Measurements from ENCODE around the gene CATSPERB.

CATSPERB gene

DNA sequence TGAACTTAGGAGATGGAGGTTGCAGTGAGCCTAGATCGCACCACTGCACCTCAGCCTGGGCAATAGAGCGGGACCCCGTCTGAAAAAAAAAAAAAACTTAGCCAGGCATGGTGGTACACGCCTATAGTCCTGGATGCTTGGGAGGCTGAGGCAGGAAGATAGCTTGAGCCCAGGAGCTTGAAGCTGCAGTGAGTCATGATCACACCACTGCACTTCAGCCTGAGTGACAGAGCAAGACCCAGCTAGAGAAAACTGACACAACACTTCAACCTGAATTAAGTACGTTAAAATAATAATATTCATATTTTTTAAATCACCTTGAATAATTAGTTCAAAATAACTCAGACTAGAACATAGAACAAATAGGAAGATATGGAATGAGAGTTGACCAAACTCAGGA is 5.7 kb upstream of the CATSPERB start:
- POLR2A ChIA-PET: interaction anchor here (0.5 to 0.7 kb wide), 3 partner anchors 43 to 81 kb away, joined by 3 to 5 read pairs (median 4); no protein-coding TSS in a partner anchor
- TF ChIP-seq CTCF (IDR thresholded peaks at IDR 0.05; ENCODE audit: control extremely low read depth, extremely low read depth, low read depth, missing control alignments): no peak
- no peak for DNase-seq (ENCODE audit: extremely low spot score)
- CTCF ChIA-PET: interaction anchor here (2.1 kb wide), 1 partner anchor 9 kb away, joined by 7 read pairs; no protein-coding TSS in a partner anchor

- DNase-seq (ENCODE audit: extremely low spot score): no peak
- no peak for TF ChIP-seq CTCF (IDR thresholded peaks at IDR 0.05; ENCODE audit: control extremely low read depth, extremely low read depth, low read depth, missing control alignments)
- POLR2A ChIA-PET: no interaction called here
- CTCF ChIA-PET: interaction anchor here (0.9 to 1.3 kb wide), 2 partner anchors 14 to 16 kb away, joined by 3 read pairs; no protein-coding TSS in a partner anchor
These were observed 1.1 kb upstream of the CATSPERB start for GRCh38 chr14:91732859-91733477.

DNA sequence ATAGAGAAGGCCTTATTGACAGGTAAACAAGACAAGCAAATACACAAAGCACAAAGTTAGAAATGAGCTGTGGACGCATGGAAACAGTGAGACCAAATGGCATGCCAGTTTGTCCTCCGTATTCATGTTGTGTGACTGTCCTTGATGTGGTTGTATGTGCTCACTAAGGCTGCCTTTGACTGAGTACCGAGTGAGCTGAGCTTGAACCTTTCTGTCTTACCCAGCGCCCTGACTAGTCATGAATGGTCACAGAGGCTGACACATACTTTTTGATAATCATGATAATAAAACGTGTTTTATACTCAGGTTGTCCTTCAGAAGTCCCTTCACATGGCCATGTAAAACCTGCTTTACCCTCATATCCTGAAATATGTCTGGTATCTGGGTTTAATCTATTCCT is 553 bp upstream of the CATSPERB start:
- TF ChIP-seq CTCF (IDR thresholded peaks at IDR 0.05; ENCODE audit: control extremely low read depth, extremely low read depth, low read depth, missing control alignments): no peak
- POLR2A ChIA-PET: no interaction called here
- CTCF ChIA-PET: interaction anchor here (0.9 to 1.3 kb wide), 2 partner anchors 15 to 16 kb away, joined by 3 read pairs; no protein-coding TSS in a partner anchor
- DNase-seq (ENCODE audit: extremely low spot score): no peak

DNA sequence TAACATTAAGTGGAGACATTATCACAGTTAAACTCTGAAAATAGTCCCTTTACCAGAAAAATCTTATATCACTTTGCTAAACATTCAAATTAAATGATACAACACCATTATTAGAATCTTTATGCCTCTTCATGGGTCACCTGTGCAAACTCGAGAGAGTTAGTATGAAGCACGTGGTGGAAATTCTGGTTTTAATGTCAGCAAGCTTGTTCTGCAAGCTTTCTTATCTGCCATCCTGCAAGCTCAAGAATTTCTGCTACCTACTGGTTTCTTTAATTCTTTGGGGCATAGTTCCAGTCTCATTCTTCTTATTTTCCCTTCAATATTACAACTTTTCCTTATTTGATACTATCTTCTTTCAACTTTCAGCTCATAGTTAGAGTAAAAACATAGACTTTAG is 868 bp downstream of the CATSPERB start:
- POLR2A ChIA-PET: no interaction called here
- no peak for TF ChIP-seq CTCF (IDR thresholded peaks at IDR 0.05; ENCODE audit: control extremely low read depth, extremely low read depth, low read depth, missing control alignments)
- CTCF ChIA-PET: interaction anchor here (1.1 kb wide), 1 partner anchor 20 kb away, joined by 3 read pairs; no protein-coding TSS in a partner anchor
- no peak for DNase-seq (ENCODE audit: extremely low spot score)

DNA sequence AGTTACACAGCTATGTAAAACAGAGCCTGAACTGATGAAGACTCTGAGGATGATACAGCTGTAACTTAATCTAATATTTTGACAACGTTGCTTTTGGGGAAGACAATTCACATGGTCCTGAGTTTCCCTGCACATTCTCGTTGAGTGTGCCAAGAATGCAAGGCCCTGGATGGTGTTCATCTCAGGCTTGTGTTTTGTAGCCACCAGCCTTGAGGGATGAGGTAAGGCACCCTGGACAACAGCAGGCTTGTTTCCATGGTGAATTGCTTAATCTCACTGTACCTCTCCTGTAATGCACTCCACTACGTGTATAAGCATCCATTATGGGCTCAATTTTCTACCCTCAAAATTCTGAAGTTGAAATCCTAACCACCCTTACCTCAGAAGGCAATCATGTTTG is 2.1 kb downstream of the CATSPERB start:
- no peak for DNase-seq (ENCODE audit: extremely low spot score)
- ChIA-PET CTCF (no interaction called here), POLR2A (no interaction called here)
- TF ChIP-seq CTCF (IDR thresholded peaks at IDR 0.05; ENCODE audit: control extremely low read depth, extremely low read depth, low read depth, missing control alignments): no peak

DNA sequence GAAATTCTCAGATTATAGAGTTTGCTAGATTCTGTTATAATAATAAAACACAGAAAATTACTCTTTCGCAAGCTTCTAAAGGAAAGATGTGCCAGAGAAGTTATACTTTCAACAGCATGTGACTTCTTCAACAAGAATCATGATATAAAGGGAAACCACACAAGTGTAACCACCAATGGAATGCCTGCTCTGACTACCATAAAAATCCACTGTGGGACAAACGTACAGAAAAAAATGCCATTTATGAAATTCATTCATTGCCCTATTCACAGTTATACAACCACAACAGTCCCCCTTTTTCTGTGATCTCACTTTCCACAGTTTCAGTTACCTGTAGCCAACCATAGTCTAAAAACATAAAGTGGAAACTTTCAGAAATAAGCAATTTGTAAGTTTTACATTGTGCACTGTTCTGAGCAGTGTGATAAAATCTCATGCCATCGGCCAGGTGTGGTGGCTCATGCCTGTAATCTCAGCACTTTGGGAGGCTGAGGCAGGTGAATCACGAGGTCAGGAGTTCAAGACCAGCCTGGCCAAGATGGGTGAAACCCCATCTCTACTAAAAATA is 3.2 kb downstream of the CATSPERB start:
- POLR2A ChIA-PET: no interaction called here
- CTCF ChIA-PET: no interaction called here
- DNase-seq (ENCODE audit: extremely low spot score): no peak
- TF ChIP-seq CTCF (IDR thresholded peaks at IDR 0.05; ENCODE audit: control extremely low read depth, extremely low read depth, low read depth, missing control alignments): no peak

Measured in GM10248 (cell line).